GM19238 (cell line): Measurements from ENCODE around the gene APOBR.
"Not testable (repeated sequence)": the region's sequence is repeated elsewhere in the genome, so short reads cannot be mapped to it uniquely, and the experiment has no call there.

Experiments used
- DNase-seq: peaks from one replicate; pipeline ENCODE4 v3.0.0; 2011; ENCODE audit warnings: low spot score; ENCODE audit not compliant: insufficient read length

The APOBR gene

GRCh38 chr16:28494121-28494851 lies at the start of gene APOBR:
TSS of gene APOBR (plus strand) at chr16:28494643. CDS start at chr16:28494682, 39 bp downstream.
- peak; percentile 83 for DNase-seq

- not testable (repeated sequence) for DNase-seq
Measured at GRCh38 chr16:28446388-28446787, 48.1 kb upstream of the APOBR start.

DNA sequence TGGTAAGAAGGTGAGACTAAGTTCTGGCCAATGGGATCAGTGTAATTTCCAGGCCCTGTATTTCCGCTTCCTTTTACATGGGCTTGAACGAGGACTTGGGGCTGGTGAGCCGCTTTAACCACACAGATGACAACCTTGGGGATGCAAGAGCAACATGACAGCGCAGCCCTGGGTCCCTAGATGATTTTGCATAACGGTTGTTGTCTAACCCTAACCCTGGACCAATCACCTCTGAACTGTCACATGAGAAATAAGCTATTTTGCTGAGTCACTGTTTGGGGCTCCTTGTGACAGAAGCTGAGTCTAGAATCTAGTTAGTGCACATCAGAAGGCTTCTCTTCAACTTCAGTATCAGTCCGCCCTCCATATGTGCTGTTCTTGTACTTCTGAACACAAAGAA lies 47.4 kb upstream of the APOBR start:
- DNase-seq, result not testable (repeated sequence)

DNA sequence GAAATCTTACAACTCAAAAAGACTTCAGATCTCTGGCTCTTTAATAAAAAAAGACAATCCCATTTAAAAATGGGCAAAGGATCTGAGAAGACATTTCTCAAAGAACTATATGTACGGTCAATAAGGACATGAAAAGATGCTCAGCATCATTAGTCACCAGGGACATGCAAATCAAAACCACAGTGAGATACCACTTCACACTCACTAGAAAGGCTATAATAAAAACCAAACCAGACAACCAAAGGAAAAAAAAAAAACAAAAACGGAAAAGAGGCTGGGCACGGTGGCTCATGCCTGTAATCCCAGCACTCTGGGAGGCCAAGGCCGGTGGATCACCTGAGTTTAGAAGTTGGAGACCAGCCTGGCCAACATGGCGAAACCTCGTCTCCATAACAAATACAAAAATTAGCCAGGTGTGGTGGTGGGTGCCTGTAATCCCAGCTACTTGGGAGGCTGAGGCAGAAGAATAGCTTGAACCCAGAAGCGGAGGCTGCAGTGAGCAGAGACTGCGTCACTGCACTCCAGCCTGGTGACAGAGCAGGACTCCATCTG lies 20.7 kb upstream of the APOBR start:
- DNase-seq, result no peak

- no peak for DNase-seq
Measured at GRCh38 chr16:28475221-28475620, 19.2 kb upstream of the APOBR start.

GRCh38 chr16:28477311-28477920 lies 17.0 kb upstream of the APOBR start:
- DNase-seq, result no peak

DNA sequence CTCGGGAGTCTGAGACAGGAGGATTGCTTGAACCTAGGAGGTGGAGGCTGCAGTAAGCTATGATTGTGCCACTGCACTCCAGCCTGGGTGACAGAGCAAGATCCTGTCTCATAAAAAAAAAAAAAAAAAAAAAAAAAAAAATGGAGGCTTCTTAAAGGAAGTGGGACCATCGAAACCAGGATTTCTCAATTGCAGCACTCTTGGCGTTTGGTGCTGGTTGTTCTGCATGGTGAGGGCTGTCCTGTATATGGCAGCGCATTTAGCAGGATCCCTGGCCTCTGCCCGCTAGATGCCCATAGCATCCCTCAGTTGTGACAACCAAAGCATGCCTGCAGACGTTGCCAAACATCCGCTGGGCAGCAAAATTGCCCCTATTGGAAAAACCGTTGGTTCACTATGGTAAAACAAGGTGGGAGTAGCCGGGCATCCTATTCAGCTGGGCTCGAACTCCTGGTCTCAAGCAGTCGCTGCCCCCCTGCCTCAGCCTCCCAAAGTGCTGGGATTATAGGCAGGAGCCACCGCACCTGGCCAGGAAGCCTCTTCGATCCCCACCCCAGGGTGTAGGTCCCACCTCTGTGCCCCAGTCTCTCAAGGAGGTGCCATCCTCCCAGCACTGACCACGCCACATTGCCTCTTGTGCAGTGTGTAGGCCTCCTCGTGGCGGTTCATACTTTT lies 15.8 kb upstream of the APOBR start:
- DNase-seq, result no peak

DNA sequence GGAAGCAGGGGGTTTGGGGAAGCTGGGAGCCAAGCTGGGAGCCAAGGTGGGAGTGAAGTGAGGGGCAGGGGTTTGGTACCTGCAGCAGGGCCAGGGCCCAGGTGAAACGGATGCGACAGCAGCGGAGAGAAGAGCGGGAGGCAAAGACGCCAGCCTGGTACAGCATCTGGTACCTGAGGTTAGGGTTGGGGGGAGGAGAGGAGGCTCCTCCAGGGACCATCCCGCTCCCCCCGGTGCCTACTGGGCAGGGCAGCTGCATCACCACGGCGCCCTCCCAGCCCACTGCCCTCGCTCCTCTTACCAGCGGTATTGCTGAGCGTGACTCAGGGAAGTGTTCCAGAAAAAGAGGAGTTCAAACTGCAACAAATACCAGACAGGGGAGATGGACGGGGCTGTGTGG lies 12.4 kb upstream of the APOBR start:
- DNase-seq, result no peak

GRCh38 chr16:28483361-28483760 lies 11.1 kb upstream of the APOBR start:
- DNase-seq, result not testable (repeated sequence)

GRCh38 chr16:28486266-28486665 lies 8.2 kb upstream of the APOBR start:
- DNase-seq, result no peak

DNA sequence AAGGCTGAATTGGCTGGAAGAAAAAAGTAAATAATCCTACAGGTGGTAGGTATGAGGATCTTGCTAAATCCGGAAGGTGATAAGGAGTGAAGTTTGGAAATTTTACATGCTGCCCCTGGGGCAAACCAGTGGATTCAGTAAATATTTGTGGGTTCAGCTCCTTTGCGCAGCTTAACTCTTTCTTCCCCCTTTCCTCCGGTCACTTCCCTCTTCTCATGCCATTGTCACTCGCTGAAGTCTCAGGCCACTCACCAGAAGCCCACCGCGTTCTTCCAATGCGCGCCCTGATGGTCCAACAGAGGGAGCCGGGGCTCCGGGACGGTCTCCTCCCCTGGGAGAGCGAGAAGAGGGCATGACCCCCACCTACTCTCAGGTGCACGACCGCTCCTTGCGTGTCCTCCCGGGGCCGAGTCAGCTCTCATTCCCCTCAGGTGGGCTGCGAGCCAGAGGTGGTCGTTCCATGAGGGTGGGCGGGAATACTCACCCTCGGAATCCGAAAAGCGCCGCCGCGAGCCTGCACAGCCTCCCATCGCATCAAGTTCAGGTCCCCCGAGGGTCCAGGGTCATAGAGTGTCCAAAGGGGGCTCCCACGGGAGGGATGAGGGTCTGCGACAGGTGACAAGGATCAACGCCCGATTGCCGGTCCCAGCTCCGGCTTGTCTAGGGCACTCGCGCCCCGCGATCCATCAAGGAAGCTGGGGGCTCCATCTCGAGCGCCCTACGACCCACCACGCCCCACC lies 3.0 kb upstream of the APOBR start:
- DNase-seq, result no peak

DNA sequence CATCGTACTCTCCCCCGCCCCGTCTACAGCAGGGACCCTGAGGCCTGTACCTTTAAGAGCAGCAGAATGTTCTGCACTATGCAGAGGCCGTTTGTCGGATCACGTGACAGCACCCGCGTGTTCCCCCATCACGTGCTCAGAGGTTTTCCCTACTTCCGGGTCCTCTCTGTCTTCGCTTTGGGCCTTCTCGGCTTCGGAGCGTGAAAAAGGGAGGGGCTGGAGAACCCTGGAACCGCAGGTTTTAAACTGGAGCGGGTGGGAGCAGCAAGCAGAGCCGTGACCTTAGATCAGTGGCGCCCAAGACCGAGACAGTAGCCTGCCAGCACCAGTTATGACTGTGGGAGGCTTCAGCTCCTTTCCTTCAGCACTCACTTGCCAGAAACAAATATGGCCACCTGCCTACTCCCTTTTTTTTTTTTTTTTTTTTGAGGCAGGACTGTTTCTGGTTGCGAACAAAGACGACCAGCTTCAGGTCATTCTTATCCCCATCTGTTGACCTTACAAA lies 2.4 kb upstream of the APOBR start, which contains the start of gene CLN3:
CLN3 (minus strand) TSS at position 105 of the 505 bp plus-strand sequence. CDS start 315 bp downstream, outside the sequence.
- peak; percentile 91 for DNase-seq

- no peak for DNase-seq
Measured at GRCh38 chr16:28492511-28492910, 1.9 kb upstream of the APOBR start.

DNA sequence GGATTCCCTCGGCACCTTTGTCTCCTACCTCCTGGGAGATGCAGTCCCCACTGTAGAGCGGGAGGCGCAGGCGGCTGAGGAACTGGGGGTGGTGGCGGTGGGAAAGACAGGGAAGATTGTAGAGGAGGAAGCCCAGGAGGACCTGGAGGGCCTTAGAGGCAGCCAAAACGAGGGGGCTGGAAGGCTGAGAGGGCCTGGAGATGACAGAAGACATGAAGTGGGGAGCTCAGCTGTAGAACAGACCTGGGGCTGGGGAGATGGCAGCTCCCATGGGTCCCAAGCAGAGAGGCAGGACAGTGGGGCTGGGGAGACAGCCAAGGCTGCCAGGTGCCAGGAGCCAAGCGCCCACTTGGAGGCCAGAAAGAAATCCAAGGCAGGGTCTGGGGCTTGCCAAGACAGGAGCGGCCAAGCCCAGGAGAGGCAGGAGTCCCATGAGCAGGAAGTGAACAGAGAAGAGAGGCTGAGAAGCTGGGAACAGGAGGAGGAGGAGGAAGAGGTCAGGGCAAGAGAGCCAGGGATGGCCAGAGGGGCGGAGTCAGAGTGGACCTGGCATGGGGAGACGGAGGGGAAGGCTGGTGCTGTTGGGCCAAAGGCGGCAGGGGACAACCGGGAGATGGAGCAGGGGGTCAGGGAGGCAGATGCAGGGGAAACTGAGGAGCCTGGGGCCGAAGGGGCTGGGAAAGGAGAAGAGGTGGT lies 803 bp downstream of the APOBR start:
- DNase-seq, result no peak

- DNase-seq, result no peak
Measured at GRCh38 chr16:28495795-28496749, 1.6 kb downstream of the APOBR start.

DNA sequence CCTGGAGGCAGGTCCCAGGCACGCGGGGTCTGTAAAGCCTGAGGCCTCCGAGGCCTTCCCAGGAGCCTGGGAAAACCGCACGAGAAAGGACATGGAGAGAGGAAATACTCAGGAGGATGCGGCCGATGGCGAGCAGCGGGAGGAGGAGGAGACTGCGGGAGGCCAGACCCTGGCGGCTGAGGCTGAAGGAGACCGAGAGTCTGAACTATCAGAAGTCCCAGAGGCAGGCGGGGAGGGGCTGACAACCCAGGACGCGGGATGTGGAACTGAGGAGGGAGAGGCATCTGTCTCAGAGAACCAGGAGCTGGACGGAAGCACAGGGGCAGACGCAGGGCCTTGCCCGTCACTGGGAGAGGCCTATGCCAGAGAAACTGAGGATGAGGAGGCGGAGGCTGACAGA lies 2.4 kb downstream of the APOBR start:
- DNase-seq, result no peak

- DNase-seq, result no peak
Measured at GRCh38 chr16:28497386-28497785, 2.9 kb downstream of the APOBR start.

DNA sequence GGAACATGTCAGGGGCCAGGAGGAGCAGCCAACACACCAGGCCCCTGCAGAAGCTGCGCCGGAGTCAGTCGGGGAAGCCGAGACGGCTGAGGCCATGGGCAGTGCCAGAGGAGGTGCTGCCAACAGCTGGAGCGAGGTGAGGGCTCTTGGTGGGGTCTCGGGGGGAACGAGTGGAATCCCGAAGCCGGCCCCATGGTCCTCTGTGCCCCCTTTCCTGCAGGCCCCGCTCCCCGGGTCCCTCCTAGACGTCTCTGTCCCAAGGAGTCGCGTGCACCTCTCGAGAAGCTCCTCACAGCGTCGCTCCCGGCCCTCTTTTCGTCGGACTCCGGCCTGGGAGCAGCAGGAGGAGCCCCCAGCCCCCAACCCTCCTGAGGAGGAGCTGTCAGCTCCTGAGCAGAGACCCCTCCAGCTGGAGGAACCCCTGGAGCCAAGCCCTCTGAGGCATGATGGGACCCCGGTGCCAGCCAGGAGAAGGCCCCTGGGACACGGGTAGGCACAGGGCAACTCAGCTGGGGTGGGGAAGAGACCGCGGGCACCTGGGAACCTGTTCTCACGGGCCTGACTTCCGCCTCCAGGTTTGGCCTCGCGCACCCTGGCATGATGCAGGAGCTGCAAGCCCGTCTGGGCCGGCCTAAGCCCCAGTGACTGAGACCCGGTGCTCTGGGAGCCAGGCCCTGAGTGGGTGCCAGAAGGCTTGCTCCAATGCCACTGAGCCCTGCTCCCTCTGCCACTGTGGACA lies 3.6 kb downstream of the APOBR start:
- no peak for DNase-seq
